DND-41 (cell line): ENCODE data around the gene CNOT2.

Source experiments
- CTCF ChIP-seq: IDR thresholded peaks from 2 replicates; pipeline ENCODE4 v1.5.1; 2012; ENCODE audit warnings: borderline replicate concordance, low read length, moderate library complexity, mild to moderate bottlenecking; ENCODE audit not compliant: poor library complexity, severe bottlenecking; ENCODE audit errors: extremely low read depth
- EZH2 ChIP-seq: IDR thresholded peaks from 3 replicates; pipeline ENCODE4 v1.6.1; 2012; ENCODE audit warnings: borderline replicate concordance, low read depth, mild to moderate bottlenecking, moderate library complexity, low read length, inconsistent platforms; ENCODE audit not compliant: severe bottlenecking

GRCh38 chr12:70353780-70354660, 110.8 kb downstream of the CNOT2 start:
- TF ChIP-seq CTCF (no peak), EZH2 (no peak)
